NCI-H510A treated with DMSO at 0.1 percent for 48 hours (cell line): Measurements from ENCODE around the gene ABCG8.

ENCODE experiments used
- DNase-seq: peaks from one replicate; lab custom pipeline; 2025; lab: John Stamatoyannopoulos, UW

The ABCG8 gene

GRCh38 chr2:43838560-43839267 is at the start of gene ABCG8, which contains the start of gene ABCG5:
Gene ABCG8, plus strand, starts transcription at chr2:43838971. Its CDS starts 83 bp downstream, at chr2:43839054.
Gene ABCG5, minus strand, starts transcription at chr2:43838839. Its CDS starts 160 bp downstream, at chr2:43838679.
- DNase-seq, result no peak

DNA sequence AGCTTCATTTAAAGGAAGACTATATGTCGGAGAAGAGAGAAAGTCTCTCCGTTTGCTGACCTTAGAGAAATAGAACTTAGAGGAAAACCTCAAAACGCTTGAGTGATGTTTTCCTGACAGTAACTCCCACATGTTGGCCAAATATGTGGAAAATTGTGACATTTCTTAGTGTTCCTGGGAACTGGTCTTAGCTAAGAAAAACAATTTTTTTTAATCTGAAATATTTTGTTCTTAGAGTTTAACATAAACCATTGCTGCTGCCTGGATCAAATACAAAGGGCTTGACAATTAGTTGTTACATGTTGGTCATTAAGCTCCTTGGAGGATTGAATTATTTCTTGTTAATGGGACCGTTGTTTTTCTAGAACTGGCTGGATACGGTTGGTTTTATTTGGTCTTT is 48.6 kb upstream of the ABCG8 start:
- no peak for DNase-seq

GRCh38 chr2:43791035-43791765 is 47.6 kb upstream of the ABCG8 start:
- DNase-seq, result no peak

DNA sequence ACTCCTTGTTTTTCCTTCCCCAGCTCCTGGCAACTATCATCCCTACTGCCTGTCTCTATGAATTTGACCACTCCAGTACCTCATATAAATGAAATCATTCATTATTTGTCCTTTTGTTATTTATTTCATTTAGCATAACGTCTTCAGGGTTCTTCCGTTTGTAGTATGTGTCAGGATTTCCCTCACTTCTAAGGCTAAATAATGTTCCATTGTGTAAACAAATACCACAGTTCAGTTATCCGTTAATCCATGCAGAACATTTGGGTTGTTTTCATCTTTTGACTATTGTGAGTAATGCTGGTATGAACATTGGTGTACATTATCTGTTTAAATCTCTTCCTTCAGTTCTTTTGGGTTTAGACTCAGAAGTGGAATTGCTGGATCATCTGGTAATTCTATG is 46.1 kb upstream of the ABCG8 start:
- no peak for DNase-seq

DNA sequence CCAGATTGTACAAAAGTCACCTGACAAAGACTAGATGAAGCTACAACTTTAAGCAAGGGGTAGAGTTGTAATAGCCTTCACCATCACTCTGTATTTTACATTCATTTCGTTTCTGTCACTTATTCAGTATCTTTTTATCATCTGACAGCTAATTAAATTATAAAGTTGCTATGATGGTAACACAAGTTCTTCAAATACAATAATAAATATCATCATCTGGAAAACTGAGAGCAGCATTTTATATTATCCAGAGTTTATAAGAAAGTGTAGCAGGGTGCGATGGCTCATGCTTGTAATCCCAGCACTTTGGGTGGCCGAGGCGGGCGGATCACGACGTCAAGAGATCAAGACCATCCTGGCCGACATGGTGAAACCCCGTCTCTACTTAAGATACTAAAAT is 43.8 kb upstream of the ABCG8 start:
- DNase-seq, result no peak

GRCh38 chr2:43796206-43796605 is 42.6 kb upstream of the ABCG8 start:
- DNase-seq, result no peak

GRCh38 chr2:43798300-43798699 is 40.5 kb upstream of the ABCG8 start:
- DNase-seq, result no peak

GRCh38 chr2:43800894-43801293 is 37.9 kb upstream of the ABCG8 start:
- no peak for DNase-seq

GRCh38 chr2:43802135-43802534 is 36.6 kb upstream of the ABCG8 start:
- no peak for DNase-seq

DNA sequence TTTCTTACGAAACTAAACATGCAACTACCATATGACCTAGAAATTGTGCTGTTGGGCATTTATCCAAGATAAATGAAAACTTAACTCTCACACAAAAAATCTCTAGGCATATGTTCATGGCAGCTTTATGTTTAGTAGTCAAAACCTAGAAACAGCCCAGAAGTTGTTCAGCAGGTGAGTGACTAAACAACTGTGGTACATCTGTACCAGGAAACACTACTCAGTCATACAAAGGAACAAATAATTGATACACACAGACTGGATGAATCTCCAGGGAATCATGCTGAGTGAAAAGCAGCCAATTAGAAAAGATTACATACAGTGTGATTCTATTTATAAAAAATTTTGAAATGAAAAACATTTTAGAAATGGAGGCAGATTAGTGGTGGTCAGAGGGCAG is 35.7 kb upstream of the ABCG8 start:
- no peak for DNase-seq

DNA sequence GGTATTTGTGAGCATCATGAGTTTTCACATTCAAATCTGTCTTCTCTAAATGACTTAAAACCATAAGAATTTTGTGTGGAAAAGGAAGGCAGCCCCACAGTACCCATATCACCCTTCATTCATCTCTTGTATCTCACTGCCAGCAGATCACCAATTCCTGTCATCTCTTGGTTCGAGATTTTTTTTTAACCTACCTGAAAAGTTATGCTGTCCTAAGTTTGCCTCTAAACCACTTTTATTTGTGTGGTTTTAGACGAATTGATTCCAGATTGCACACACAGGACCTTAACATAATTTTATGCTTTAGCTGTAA is 32.1 kb upstream of the ABCG8 start:
- DNase-seq, result no peak

DNA sequence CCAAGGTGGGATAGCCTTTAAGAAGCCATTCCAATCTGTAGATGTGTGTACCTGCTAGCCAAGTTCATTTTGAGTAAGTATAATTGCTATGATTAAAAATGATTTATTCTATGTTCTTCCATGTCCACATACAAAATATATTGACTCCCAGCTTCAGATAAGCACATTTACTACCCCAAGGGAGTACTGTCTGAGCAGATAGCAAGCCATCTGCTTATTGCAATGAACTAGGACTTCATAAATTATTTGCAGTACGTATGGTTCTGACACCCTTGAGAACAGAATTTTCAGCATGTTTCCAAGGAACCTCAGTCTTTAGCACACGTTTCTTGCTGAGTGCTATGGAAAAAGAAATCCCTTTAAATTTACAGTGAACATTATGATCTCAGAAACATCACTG is 28.3 kb upstream of the ABCG8 start:
- DNase-seq, result no peak

GRCh38 chr2:43810888-43811287 is 27.9 kb upstream of the ABCG8 start:
- no peak for DNase-seq

GRCh38 chr2:43812006-43812405 is 26.8 kb upstream of the ABCG8 start:
- DNase-seq, result no peak

DNA sequence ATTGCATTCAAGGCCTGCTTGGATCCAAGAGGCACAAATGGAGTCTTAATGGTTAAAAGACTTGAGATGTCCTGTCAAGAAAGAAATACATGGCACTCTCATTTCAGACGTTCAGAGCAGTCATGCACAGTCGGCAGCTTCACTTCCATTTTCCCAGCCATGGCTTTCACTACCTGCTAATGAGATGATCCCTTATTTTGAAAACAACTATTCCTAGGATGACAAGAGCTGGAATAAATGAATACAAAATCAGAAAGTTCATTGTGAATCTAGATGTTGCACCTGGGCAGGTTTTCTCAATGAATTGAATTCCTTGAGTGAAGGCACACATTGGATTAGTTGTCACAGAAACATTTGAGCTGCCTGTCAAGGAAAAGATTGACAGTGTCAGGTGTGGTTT is 25.8 kb upstream of the ABCG8 start:
- DNase-seq, result no peak

- DNase-seq, result no peak
Observed at GRCh38 chr2:43814711-43815110, 24.1 kb upstream of the ABCG8 start.

DNA sequence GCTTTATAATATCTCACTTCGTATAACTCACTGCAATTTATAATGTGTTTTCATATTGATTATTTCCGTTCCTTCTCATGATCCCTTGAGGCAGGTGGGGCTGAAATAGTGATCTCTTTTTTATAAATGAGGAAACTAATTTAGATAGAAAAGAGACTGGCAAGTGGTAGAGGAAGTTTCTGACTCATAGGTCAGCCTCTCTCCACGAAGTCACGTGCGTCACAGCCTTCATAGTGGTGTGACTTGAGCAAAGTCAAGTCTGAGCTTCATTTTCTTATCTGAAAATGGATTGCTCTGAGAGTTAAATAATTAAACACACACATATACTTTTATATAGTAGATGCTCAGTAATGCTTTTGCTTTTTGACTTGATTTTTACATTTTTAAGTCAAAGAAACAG is 20.0 kb upstream of the ABCG8 start:
- no peak for DNase-seq

DNA sequence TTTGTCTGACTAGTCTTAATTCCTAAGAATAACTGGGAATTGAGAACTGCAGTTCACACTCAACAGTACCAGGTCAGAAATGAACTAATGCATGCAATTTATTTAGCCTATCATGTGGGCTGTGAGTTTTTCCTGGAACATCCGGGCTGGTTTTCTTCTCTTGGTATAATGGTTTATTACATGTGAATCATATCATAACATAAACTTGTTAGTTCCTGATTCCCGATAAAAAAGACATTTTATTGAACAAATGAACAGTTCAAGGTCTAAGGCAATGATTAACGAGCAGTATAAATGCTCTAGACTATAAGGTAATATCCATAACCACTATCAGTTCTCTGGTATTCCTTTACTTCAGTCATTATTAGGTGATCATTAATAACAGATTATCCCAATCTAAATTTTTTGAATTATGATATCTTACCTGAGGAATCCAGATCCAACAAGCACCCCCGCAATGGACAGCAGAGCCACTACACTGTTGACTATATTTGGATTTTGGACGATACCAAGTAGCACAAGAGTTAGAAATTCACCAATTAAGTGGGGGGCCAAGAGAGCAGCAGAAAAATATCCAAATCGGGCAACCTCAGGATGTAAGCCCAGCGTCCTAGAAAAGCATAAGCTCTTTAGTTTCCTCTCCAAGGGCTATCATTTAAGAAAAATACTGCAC is 19.1 kb upstream of the ABCG8 start:
- no peak for DNase-seq

DNA sequence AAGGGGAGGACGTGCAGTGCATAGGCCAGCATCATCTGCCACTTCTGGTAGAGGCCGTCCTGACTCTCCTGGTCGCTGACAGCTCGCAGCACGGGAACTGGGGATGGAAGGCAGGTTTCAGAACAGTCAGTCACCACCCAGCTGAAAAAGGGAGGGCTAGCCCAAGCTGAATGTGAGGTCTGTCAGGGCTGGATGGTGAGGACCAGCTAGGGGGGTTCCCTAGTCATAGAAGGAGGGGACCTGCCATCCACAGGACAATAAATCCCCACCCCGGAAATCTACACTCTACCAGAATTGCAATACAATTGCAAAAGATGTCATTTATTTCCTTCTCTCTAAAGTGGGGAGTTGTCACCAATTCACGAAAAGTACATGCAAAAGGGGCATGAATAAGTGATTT is 15.9 kb upstream of the ABCG8 start:
- no peak for DNase-seq

DNA sequence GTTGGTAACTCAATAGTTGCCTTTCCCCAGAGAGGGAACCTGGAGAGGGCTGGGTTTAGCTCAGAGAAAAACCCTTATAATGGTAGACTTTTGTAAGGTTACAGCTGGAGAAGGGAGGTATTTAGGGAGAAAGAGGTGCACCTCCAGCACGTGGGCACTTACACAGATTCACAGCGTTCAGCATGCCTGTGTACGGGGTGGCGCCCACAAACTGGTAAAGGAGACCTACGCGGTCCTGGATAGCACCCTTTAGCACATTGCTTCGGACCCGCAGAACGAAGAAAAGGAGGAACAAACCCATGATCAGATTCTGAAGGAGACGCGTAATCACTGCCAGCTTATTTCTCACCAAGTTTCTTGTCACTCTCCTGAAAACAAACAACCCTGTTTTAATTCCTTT is 15.0 kb upstream of the ABCG8 start:
- DNase-seq, result no peak

GRCh38 chr2:43824512-43824911 is 14.3 kb upstream of the ABCG8 start:
- no peak for DNase-seq

GRCh38 chr2:43824951-43825493 is 13.7 kb upstream of the ABCG8 start:
- DNase-seq, result no peak

- no peak for DNase-seq
Observed at GRCh38 chr2:43825841-43826240, 12.9 kb upstream of the ABCG8 start.
